H1 (cell line): Measurements from ENCODE around the gene RCAN2. TPM values are rescaled to one million over a fixed set of nuclear protein-coding genes. Genes with fewer than 3 reads are reported as not detected.

Experiments
- CBX8 ChIP-seq: fragments of 300-800, 300-1000 bp; sonication (generic); IDR thresholded peaks from 2 replicates; pipeline ENCODE4 v1.7.1; 2016; ENCODE audit warnings: low read depth, low read length, borderline replicate concordance
- KDM1A ChIP-seq: fragments of 200-600, 300-600 bp; sonication (generic); IDR thresholded peaks from 2 replicates; pipeline ENCODE4 v1.7.1; 2016; ENCODE audit warnings: mild to moderate bottlenecking, low read length, borderline replicate concordance
- PHF8 ChIP-seq: fragments of 200-600 bp; sonication (generic); conservative IDR thresholded peaks from 2 replicates; pipeline ENCODE4 v1.7.1; 2012; ENCODE audit warnings: low read depth, mild to moderate bottlenecking, inconsistent platforms, low read length, moderate library complexity
- SAP30 ChIP-seq: fragments of 300-600 bp; sonication (generic); IDR thresholded peaks from 2 replicates; pipeline ENCODE4 v1.7.1; 2012; ENCODE audit warnings: low read length, moderate library complexity, mild to moderate bottlenecking, inconsistent platforms; ENCODE audit not compliant: insufficient read depth, insufficient replicate concordance
- YY1 ChIP-seq: IDR thresholded peaks from 2 replicates; pipeline ENCODE4 v1.6.1; 2011; ENCODE audit warnings: low read depth, mild to moderate bottlenecking, low read length
- polyA plus RNA-seq, 7 experiments: library from polyadenylated mRNA; depleted of rRNA in 3 of 7; stranded (reverse) in 5 of 7; unstranded in 2 of 7; fragments of >200 nt in 5 of 7; fragments of 200-250 nt in 2 of 7; gene quantifications; 1 replicate in 5 of 7; 2 replicates in 1 of 7; 4 replicates in 1 of 7; pipeline versions ENCODE4 v1.2.1 to v1.2.3, GENCODE V29; 2011 to 2013; ENCODE audit warnings: missing spikeins in 2 of 7, mixed read lengths in 2 of 7
- total RNA-seq: library from RNA; stranded (reverse); fragmentation: NEBNext Ultra II Directional; extraction: Animal tissue kit (Norgen Biotek cat#: 25700); gene quantifications from 2 replicates; pipeline ENCODE4 v1.2.1, GENCODE V29; 2021

RCAN2 gene
- total and polyA plus RNA-seq, 2 of the 8 experiments (the other 6 are each of a cell fraction or from before 2014, with no cell fraction given) = 5.0 to 8.5 TPM

GRCh38 chr6:46367354-46368168, 123.7 kb downstream of the RCAN2 start (continued):
- TF ChIP-seq YY1 = no peak
- TF ChIP-seq CBX8 = no peak
- TF ChIP-seq SAP30 = no peak
- no peak for TF ChIP-seq KDM1A
- TF ChIP-seq PHF8 = no peak
